ENCODE data around the gene ABCF3.

The ABCF3 gene

GRCh38 chr3:184203526-184203925, 17.5 kb downstream of the ABCF3 start:
- Histone ChIP-seq H3K27me3 (replicated peaks; ENCODE audit: control insufficient read depth, insufficient read depth, low read length, poor library complexity, severe bottlenecking) (no peaks in the 10 kb centered on the region), H3K36me3 (ENCODE audit: control insufficient read depth, insufficient read depth, low read length) (no peaks in the 10 kb centered on the region), H3K27ac (ENCODE audit: insufficient read depth, low read length, poor library complexity, severe bottlenecking) (no peak overlapping the region), H3K9me3 (ENCODE audit: control insufficient read depth, low read length) (no peaks in the 10 kb centered on the region), H3K4me3 (ENCODE audit: insufficient read depth, low read depth, low read length, poor library complexity, severe bottlenecking) (no peak overlapping the region), H3K4me1 (ENCODE audit: control insufficient read depth, insufficient read depth, low read length, poor library complexity, severe bottlenecking) (no peaks in the 10 kb centered on the region)
- DNase-seq: no peak

GRCh38 chr3:184209146-184209923, 23.3 kb downstream of the ABCF3 start:
- Histone ChIP-seq H3K27me3 (replicated peaks; ENCODE audit: control insufficient read depth, insufficient read depth, low read length, poor library complexity, severe bottlenecking) (no peaks in the 10 kb centered on the region), H3K27ac (ENCODE audit: insufficient read depth, low read length, poor library complexity, severe bottlenecking) (no peak overlapping the region), H3K36me3 (ENCODE audit: control insufficient read depth, insufficient read depth, low read length) (no peaks in the 10 kb centered on the region), H3K4me3 (ENCODE audit: insufficient read depth, low read depth, low read length, poor library complexity, severe bottlenecking) (no peak overlapping the region), H3K4me1 (ENCODE audit: control insufficient read depth, insufficient read depth, low read length, poor library complexity, severe bottlenecking) (no peaks in the 10 kb centered on the region), H3K9me3 (ENCODE audit: control insufficient read depth, low read length) (no peaks in the 10 kb centered on the region)
- DNase-seq: no peak

GRCh38 chr3:184211297-184211696, 25.3 kb downstream of the ABCF3 start:
- Histone ChIP-seq H3K36me3 (ENCODE audit: control insufficient read depth, insufficient read depth, low read length) (no peaks in the 10 kb centered on the region), H3K4me3 (ENCODE audit: insufficient read depth, low read depth, low read length, poor library complexity, severe bottlenecking) (no peak overlapping the region), H3K4me1 (ENCODE audit: control insufficient read depth, insufficient read depth, low read length, poor library complexity, severe bottlenecking) (no peaks in the 10 kb centered on the region), H3K27me3 (replicated peaks; ENCODE audit: control insufficient read depth, insufficient read depth, low read length, poor library complexity, severe bottlenecking) (no peaks in the 10 kb centered on the region), H3K9me3 (ENCODE audit: control insufficient read depth, low read length) (no peaks in the 10 kb centered on the region), H3K27ac (ENCODE audit: insufficient read depth, low read length, poor library complexity, severe bottlenecking) (no peak overlapping the region)
- DNase-seq: no peak

GRCh38 chr3:184211718-184212117, 25.7 kb downstream of the ABCF3 start:
- H3K9me3 ChIP-seq (ENCODE audit: control insufficient read depth, low read length): no peaks in the 10 kb centered on the region
- no peaks in the 10 kb centered on the region for H3K36me3 ChIP-seq (ENCODE audit: control insufficient read depth, insufficient read depth, low read length)
- no peaks in the 10 kb centered on the region for H3K4me1 ChIP-seq (ENCODE audit: control insufficient read depth, insufficient read depth, low read length, poor library complexity, severe bottlenecking)
- DNase-seq: no peak
- no peaks in the 10 kb centered on the region for H3K27me3 ChIP-seq (replicated peaks; ENCODE audit: control insufficient read depth, insufficient read depth, low read length, poor library complexity, severe bottlenecking)
- H3K27ac ChIP-seq (ENCODE audit: insufficient read depth, low read length, poor library complexity, severe bottlenecking): no peak overlapping the region
- H3K4me3 ChIP-seq (ENCODE audit: insufficient read depth, low read depth, low read length, poor library complexity, severe bottlenecking): no peak overlapping the region

- no peaks in the 10 kb centered on the region for H3K9me3 ChIP-seq (ENCODE audit: control insufficient read depth, low read length)
- no peaks in the 10 kb centered on the region for H3K4me1 ChIP-seq (ENCODE audit: control insufficient read depth, insufficient read depth, low read length, poor library complexity, severe bottlenecking)
- no peaks in the 10 kb centered on the region for H3K36me3 ChIP-seq (ENCODE audit: control insufficient read depth, insufficient read depth, low read length)
- no peak for DNase-seq
- H3K4me3 ChIP-seq (ENCODE audit: insufficient read depth, low read depth, low read length, poor library complexity, severe bottlenecking): no peak overlapping the region
- no peaks in the 10 kb centered on the region for H3K27me3 ChIP-seq (replicated peaks; ENCODE audit: control insufficient read depth, insufficient read depth, low read length, poor library complexity, severe bottlenecking)
- H3K27ac ChIP-seq (ENCODE audit: insufficient read depth, low read length, poor library complexity, severe bottlenecking): no peak overlapping the region
Observed at GRCh38 chr3:184218814-184219213, 32.8 kb downstream of the ABCF3 start.

- H3K9me3 ChIP-seq (ENCODE audit: control insufficient read depth, low read length): no peaks in the 10 kb centered on the region
- H3K27ac ChIP-seq (ENCODE audit: insufficient read depth, low read length, poor library complexity, severe bottlenecking): no peak overlapping the region
- no peak for DNase-seq
- H3K4me3 ChIP-seq (ENCODE audit: insufficient read depth, low read depth, low read length, poor library complexity, severe bottlenecking): no peak overlapping the region
- H3K36me3 ChIP-seq (ENCODE audit: control insufficient read depth, insufficient read depth, low read length): no peaks in the 10 kb centered on the region
- no peaks in the 10 kb centered on the region for H3K27me3 ChIP-seq (replicated peaks; ENCODE audit: control insufficient read depth, insufficient read depth, low read length, poor library complexity, severe bottlenecking)
- no peaks in the 10 kb centered on the region for H3K4me1 ChIP-seq (ENCODE audit: control insufficient read depth, insufficient read depth, low read length, poor library complexity, severe bottlenecking)
Observed at GRCh38 chr3:184222521-184222920, 36.5 kb downstream of the ABCF3 start.

- no peak overlapping the region for H3K27ac ChIP-seq (ENCODE audit: insufficient read depth, low read length, poor library complexity, severe bottlenecking)
- no peaks in the 10 kb centered on the region for H3K36me3 ChIP-seq (ENCODE audit: control insufficient read depth, insufficient read depth, low read length)
- H3K9me3 ChIP-seq (ENCODE audit: control insufficient read depth, low read length): no peaks in the 10 kb centered on the region
- DNase-seq: no peak
- H3K27me3 ChIP-seq (replicated peaks; ENCODE audit: control insufficient read depth, insufficient read depth, low read length, poor library complexity, severe bottlenecking): peaks cover 10% of the 10 kb centered on the region
- H3K4me1 ChIP-seq (ENCODE audit: control insufficient read depth, insufficient read depth, low read length, poor library complexity, severe bottlenecking): peaks cover 3% of the 10 kb centered on the region
- H3K4me3 ChIP-seq (ENCODE audit: insufficient read depth, low read depth, low read length, poor library complexity, severe bottlenecking): no peak overlapping the region
Observed at GRCh38 chr3:184223946-184224345, 37.9 kb downstream of the ABCF3 start.

- Histone ChIP-seq H3K27ac (ENCODE audit: insufficient read depth, low read length, poor library complexity, severe bottlenecking) (no peak overlapping the region), H3K27me3 (replicated peaks; ENCODE audit: control insufficient read depth, insufficient read depth, low read length, poor library complexity, severe bottlenecking) (peaks cover 41% of the 10 kb centered on the region), H3K9me3 (ENCODE audit: control insufficient read depth, low read length) (no peaks in the 10 kb centered on the region), H3K4me3 (ENCODE audit: insufficient read depth, low read depth, low read length, poor library complexity, severe bottlenecking) (no peak overlapping the region), H3K4me1 (ENCODE audit: control insufficient read depth, insufficient read depth, low read length, poor library complexity, severe bottlenecking) (peaks cover 21% of the 10 kb centered on the region), H3K36me3 (ENCODE audit: control insufficient read depth, insufficient read depth, low read length) (no peaks in the 10 kb centered on the region)
- peak in 2 of 3 donors; percentile 22 to 25 for DNase-seq
Observed at GRCh38 chr3:184227481-184227935, 41.5 kb downstream of the ABCF3 start.

GRCh38 chr3:184228376-184229137, 42.6 kb downstream of the ABCF3 start:
- Histone ChIP-seq H3K4me1 (ENCODE audit: control insufficient read depth, insufficient read depth, low read length, poor library complexity, severe bottlenecking) (peaks cover 21% of the 10 kb centered on the region), H3K27ac (ENCODE audit: insufficient read depth, low read length, poor library complexity, severe bottlenecking) (no peak overlapping the region), H3K4me3 (ENCODE audit: insufficient read depth, low read depth, low read length, poor library complexity, severe bottlenecking) (no peak overlapping the region), H3K36me3 (ENCODE audit: control insufficient read depth, insufficient read depth, low read length) (no peaks in the 10 kb centered on the region), H3K9me3 (ENCODE audit: control insufficient read depth, low read length) (no peaks in the 10 kb centered on the region), H3K27me3 (replicated peaks; ENCODE audit: control insufficient read depth, insufficient read depth, low read length, poor library complexity, severe bottlenecking) (peaks cover 44% of the 10 kb centered on the region)
- no peak for DNase-seq

Data from effector memory CD4-positive, alpha-beta T cell (primary cell).